Mesenchymal stem cell (in vitro differentiated cells and primary cell): Measurements from ENCODE around the gene SHTN1.

Experiments used
- DNase-seq: peaks from one replicate; pipeline ENCODE4 v3.0.0-alpha.2; 2013
- H2AFZ ChIP-seq: one replicate; pipeline ENCODE4 v1.6.1; 2013; ENCODE audit warnings: low read depth, mild to moderate bottlenecking, control low read depth, inconsistent platforms, low read length, moderate library complexity
- H2AK5ac ChIP-seq: 2 replicates; pipeline ENCODE4 v1.6.1; 2013; ENCODE audit warnings: low read length, moderate library complexity, mild to moderate bottlenecking, inconsistent platforms; ENCODE audit not compliant: severe bottlenecking
- H2BK120ac ChIP-seq: one replicate; pipeline ENCODE4 v1.6.1; 2013; ENCODE audit warnings: low read depth, mild to moderate bottlenecking, inconsistent platforms, low read length, moderate library complexity
- H2BK12ac ChIP-seq, 2 experiments: one replicate each; pipeline ENCODE4 v1.6.1; 2013; ENCODE audit warnings: inconsistent platforms in 2 of 2, low read length in 2 of 2, mild to moderate bottlenecking in 2 of 2, moderate library complexity in 2 of 2, control low read depth in 1 of 2
- H2BK15ac ChIP-seq: one replicate; pipeline ENCODE4 v1.6.1; 2013; ENCODE audit warnings: mild to moderate bottlenecking, low read depth, inconsistent platforms; ENCODE audit not compliant: poor library complexity, severe bottlenecking
- H2BK5ac ChIP-seq: 2 replicates; pipeline ENCODE4 v1.6.1; 2013; ENCODE audit warnings: low read depth, mild to moderate bottlenecking, low read length, control low read depth, inconsistent platforms; ENCODE audit not compliant: poor library complexity, severe bottlenecking
- H3K14ac ChIP-seq, 2 experiments: one replicate each; pipeline ENCODE4 v1.6.1; 2013; ENCODE audit warnings: inconsistent platforms in 2 of 2, low read length in 2 of 2, control low read depth in 1 of 2, mild to moderate bottlenecking in 1 of 2, moderate library complexity in 1 of 2
- H3K18ac ChIP-seq, 2 experiments: one replicate each; pipeline ENCODE4 v1.6.1; 2013; ENCODE audit warnings: inconsistent platforms in 2 of 2, low read length in 2 of 2, control low read depth in 1 of 2, low read depth in 1 of 2, mild to moderate bottlenecking in 1 of 2
- H3K23ac ChIP-seq, 2 experiments: one replicate each; pipeline ENCODE4 v1.6.1; 2013; ENCODE audit warnings: inconsistent platforms in 2 of 2, low read length in 2 of 2, mild to moderate bottlenecking in 2 of 2, moderate library complexity in 2 of 2, control low read depth in 1 of 2
- H3K27ac ChIP-seq: 2 replicates; pipeline ENCODE4 v1.5.1; 2013; ENCODE audit warnings: mild to moderate bottlenecking, moderate library complexity, low read length, control low read depth, inconsistent platforms; ENCODE audit not compliant: poor library complexity, severe bottlenecking
- H3K27me3 ChIP-seq, 2 experiments: 2 replicates each; pipeline versions ENCODE4 v1.6.1 to v1.7.0; 2013; ENCODE audit warnings: low read length in 2 of 2, mild to moderate bottlenecking in 2 of 2, moderate library complexity in 2 of 2, control low read depth in 1 of 2, inconsistent platforms in 1 of 2; ENCODE audit not compliant: control insufficient read depth in 1 of 2, insufficient read depth in 1 of 2
- H3K36me3 ChIP-seq, 2 experiments: 2 replicates each; pipeline versions ENCODE4 v1.6.1 to v1.7.0; 2013; ENCODE audit warnings: low read length in 2 of 2, control low read depth in 1 of 2, inconsistent platforms in 1 of 2, low read depth in 1 of 2, mild to moderate bottlenecking in 1 of 2; ENCODE audit not compliant: insufficient read depth in 2 of 2, control insufficient read depth in 1 of 2
- H3K4ac ChIP-seq, 2 experiments: one replicate each; pipeline ENCODE4 v1.6.1; 2013; ENCODE audit warnings: inconsistent platforms in 2 of 2, low read length in 2 of 2, mild to moderate bottlenecking in 2 of 2, moderate library complexity in 2 of 2, control low read depth in 1 of 2, low read depth in 1 of 2
- H3K4me1 ChIP-seq: 2 replicates; pipeline ENCODE4 v1.6.1; 2013; ENCODE audit warnings: low read depth, low read length, control low read depth; ENCODE audit not compliant: control insufficient read depth, insufficient read depth
- H3K4me2 ChIP-seq: 2 replicates; pipeline ENCODE4 v1.6.1; 2013; ENCODE audit warnings: low read length, mild to moderate bottlenecking, inconsistent platforms; ENCODE audit not compliant: poor library complexity, severe bottlenecking
- H3K4me3 ChIP-seq, 2 experiments: 2 replicates each; pipeline versions ENCODE4 v1.5.1 to v1.7.0; 2013; ENCODE audit warnings: low read length in 2 of 2, mild to moderate bottlenecking in 2 of 2, control low read depth in 1 of 2, low read depth in 1 of 2; ENCODE audit not compliant: insufficient read depth in 1 of 2
- H3K79me1 ChIP-seq: replicated peaks from 2 replicates; pipeline ENCODE4 v1.6.1; 2013; ENCODE audit warnings: mild to moderate bottlenecking, control low read depth, low read length, inconsistent platforms; ENCODE audit not compliant: poor library complexity, severe bottlenecking
- H3K9ac ChIP-seq: 2 replicates; pipeline ENCODE4 v1.7.0; 2013; ENCODE audit warnings: mild to moderate bottlenecking, low read length, moderate library complexity
- H3K9me3 ChIP-seq: 2 replicates; pipeline ENCODE4 v1.7.0; 2013; ENCODE audit warnings: mild to moderate bottlenecking, low read length; ENCODE audit not compliant: control insufficient read depth
- H4K8ac ChIP-seq: one replicate; pipeline ENCODE4 v1.6.1; 2013; ENCODE audit warnings: inconsistent platforms, mild to moderate bottlenecking, low read length, moderate library complexity
- H4K91ac ChIP-seq: one replicate; pipeline ENCODE4 v1.6.1; 2013; ENCODE audit warnings: mild to moderate bottlenecking, low read length, inconsistent platforms
- WGBS: methylation state at CpG from one replicate; pipeline ENCODE4 v1.1.7; 2013; ENCODE audit warnings: mixed read lengths; 5-methylcytosine and 5-hydroxymethylcytosine counted together

Gene SHTN1

DNA sequence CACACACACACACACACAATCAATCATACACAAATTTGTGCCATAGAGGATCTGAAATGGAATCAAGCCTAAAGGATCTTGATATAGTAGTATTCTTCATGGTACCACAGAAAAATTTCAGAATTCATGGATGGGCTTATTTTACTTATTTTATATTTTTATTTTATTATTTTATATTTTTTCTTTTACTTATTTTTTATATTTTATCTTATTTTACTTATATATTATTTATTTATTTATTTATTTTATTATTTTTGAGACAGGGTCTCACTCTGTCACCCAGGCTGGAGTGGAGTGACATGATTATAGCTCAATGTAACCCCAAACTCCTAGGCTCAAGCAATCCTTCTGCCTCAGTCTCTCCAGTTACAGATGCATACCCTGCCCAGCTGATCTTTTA lies 16.7 kb downstream of the SHTN1 start:
- no peak overlapping the region for H4K91ac ChIP-seq
- H3K4me3 ChIP-seq = no peak overlapping the region
- H2AK5ac ChIP-seq = no peak overlapping the region
- H3K18ac ChIP-seq = no peak overlapping the region
- H3K23ac ChIP-seq = no peak overlapping the region
- H3K27me3 ChIP-seq = no peaks in the 10 kb centered on the region
- H3K4me1 ChIP-seq = no peaks in the 10 kb centered on the region
- H2BK12ac ChIP-seq = no peak overlapping the region
- DNase-seq = no peak
- no peak overlapping the region for H2BK5ac ChIP-seq
- H3K36me3 ChIP-seq = no peaks in the 10 kb centered on the region
- H4K8ac ChIP-seq = no peak overlapping the region
- no peak overlapping the region for H2BK120ac ChIP-seq
- no peak overlapping the region for H3K27ac ChIP-seq
- H2BK15ac ChIP-seq = no peak overlapping the region
- H2AFZ ChIP-seq = no peak overlapping the region
- no peak overlapping the region for H3K4ac ChIP-seq
- H3K14ac ChIP-seq = no peak overlapping the region
- no peak overlapping the region for H3K4me2 ChIP-seq
- no peak overlapping the region for H3K9ac ChIP-seq
- peaks cover 15% of the 10 kb centered on the region for H3K79me1 ChIP-seq
- no peaks in the 10 kb centered on the region for H3K9me3 ChIP-seq

DNA sequence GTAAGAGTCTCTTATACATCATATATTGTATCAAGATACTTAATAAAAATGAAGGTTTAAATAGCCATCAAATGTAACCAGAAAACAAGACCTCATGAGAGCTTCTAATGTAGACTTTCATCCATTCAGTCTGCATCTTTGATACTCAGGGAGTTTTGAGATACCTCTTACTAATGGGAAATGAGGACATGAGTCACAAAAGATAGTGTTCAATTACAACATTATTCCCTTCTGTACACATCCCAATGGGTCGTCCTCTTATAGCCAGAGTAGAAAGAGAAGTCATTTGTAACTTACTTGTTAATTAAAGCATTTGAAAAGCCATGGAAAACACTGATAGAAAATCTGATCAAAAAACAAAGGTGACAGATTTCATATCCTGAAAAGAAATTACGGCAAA lies 19.4 kb downstream of the SHTN1 start:
- Histone ChIP-seq H2BK5ac (no peak overlapping the region), H2BK120ac (no peak overlapping the region), H2AK5ac (no peak overlapping the region), H3K27me3 (no peaks in the 10 kb centered on the region), H3K18ac (no peak overlapping the region), H3K79me1 (peaks cover 18% of the 10 kb centered on the region), H3K27ac (no peak overlapping the region), H3K4me2 (no peak overlapping the region), H3K9me3 (no peaks in the 10 kb centered on the region), H2BK12ac (no peak overlapping the region), H2AFZ (no peak overlapping the region), H3K36me3 (no peaks in the 10 kb centered on the region), H3K23ac (no peak overlapping the region), H3K4me3 (no peak overlapping the region), H2BK15ac (no peak overlapping the region), H3K4ac (no peak overlapping the region), H4K8ac (no peak overlapping the region), H4K91ac (no peak overlapping the region), H3K14ac (no peak overlapping the region), H3K4me1 (no peaks in the 10 kb centered on the region), H3K9ac (no peak overlapping the region)
- peak; percentile 23 for DNase-seq
- WGBS = no CpG with 5 or more reads among the region's 2 CpGs

DNA sequence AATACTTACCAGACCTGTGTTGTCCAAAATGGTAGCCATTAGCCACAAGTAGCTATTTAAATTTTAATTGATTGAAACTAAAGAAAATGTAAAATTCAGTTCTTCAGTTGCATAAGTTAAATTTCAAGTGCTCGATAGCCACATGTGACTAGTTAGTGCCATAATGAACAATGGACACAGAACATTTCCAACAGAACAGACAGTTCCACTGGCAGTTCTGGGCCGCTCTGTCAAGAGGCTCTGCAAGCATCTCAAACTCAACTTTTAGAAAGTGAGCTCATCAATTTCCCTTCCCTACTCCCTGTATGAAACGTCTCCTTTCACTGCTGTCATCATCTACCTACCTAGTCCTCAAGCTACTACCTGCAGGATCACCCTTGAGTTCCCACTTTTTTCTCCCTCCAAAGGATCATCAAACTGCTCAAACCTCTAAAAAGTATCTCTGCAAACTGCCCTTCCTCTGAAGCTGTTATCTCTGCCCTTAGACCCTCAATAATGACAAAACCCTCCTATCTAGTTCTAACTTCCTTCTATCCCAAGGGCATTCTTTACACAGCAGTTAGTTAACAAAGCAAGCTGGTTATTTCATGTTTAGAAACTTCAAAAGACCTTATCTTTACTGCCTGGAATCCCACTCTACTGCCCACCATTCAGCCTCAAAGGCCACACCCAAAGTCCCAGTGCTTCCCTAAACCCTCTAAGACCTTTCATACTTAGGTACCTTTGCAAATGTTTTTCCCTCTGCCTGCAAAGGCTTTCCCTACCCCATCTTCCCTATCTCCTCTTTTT lies 20.6 kb downstream of the SHTN1 start:
- H4K91ac ChIP-seq = no peak overlapping the region
- no peaks in the 10 kb centered on the region for H3K36me3 ChIP-seq
- H2BK120ac ChIP-seq = no peak overlapping the region
- H2BK15ac ChIP-seq = no peak overlapping the region
- 84% methylated on average over 3 of the region's 3 CpGs for WGBS
- no peak overlapping the region for H2AFZ ChIP-seq
- H3K9ac ChIP-seq = no peak overlapping the region
- H3K4me2 ChIP-seq = no peak overlapping the region
- no peak overlapping the region for H3K23ac ChIP-seq
- no peak overlapping the region for H3K18ac ChIP-seq
- DNase-seq = no peak
- H3K27me3 ChIP-seq = no peaks in the 10 kb centered on the region
- no peak overlapping the region for H3K27ac ChIP-seq
- no peaks in the 10 kb centered on the region for H3K9me3 ChIP-seq
- no peak overlapping the region for H2BK5ac ChIP-seq
- no peaks in the 10 kb centered on the region for H3K4me1 ChIP-seq
- H2AK5ac ChIP-seq = no peak overlapping the region
- no peak overlapping the region for H4K8ac ChIP-seq
- H3K4ac ChIP-seq = no peak overlapping the region
- H3K79me1 ChIP-seq = peaks cover 19% of the 10 kb centered on the region
- no peak overlapping the region for H2BK12ac ChIP-seq
- no peak overlapping the region for H3K4me3 ChIP-seq
- H3K14ac ChIP-seq = no peak overlapping the region

DNA sequence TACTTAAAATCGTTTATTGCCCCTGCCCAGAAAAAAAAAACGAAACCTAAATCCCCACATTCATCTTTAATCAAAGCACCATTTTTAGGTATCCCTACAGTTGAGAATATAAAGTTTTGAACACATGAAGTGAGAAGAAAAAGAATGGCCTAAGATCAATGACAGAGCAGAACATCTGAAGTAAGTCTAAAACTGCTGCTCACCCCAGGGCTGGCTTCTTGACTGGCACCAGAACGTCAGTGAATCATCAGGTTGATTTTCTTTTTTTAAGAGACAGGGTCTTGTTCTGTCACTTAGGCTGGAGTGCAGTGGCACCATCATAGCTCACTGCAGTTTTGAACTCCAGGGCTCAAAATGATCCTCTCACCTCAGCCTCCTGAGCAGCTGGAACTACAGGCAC lies 24.9 kb downstream of the SHTN1 start:
- no peaks in the 10 kb centered on the region for H3K9me3 ChIP-seq
- no peak overlapping the region for H3K27ac ChIP-seq
- H3K9ac ChIP-seq = no peak overlapping the region
- H3K4me3 ChIP-seq = no peak overlapping the region
- H3K4me2 ChIP-seq = no peak overlapping the region
- H4K8ac ChIP-seq = no peak overlapping the region
- no peak overlapping the region for H2AK5ac ChIP-seq
- no peak overlapping the region for H3K23ac ChIP-seq
- H2BK12ac ChIP-seq = no peak overlapping the region
- no peaks in the 10 kb centered on the region for H3K27me3 ChIP-seq
- H3K18ac ChIP-seq = no peak overlapping the region
- DNase-seq = no peak
- peaks cover 24% of the 10 kb centered on the region for H3K79me1 ChIP-seq
- H3K4ac ChIP-seq = no peak overlapping the region
- H3K14ac ChIP-seq = no peak overlapping the region
- WGBS = 70% methylated on average over 1 of the region's 3 CpGs
- H2BK5ac ChIP-seq = no peak overlapping the region
- H3K4me1 ChIP-seq = no peaks in the 10 kb centered on the region
- H2BK15ac ChIP-seq = no peak overlapping the region
- H4K91ac ChIP-seq = no peak overlapping the region
- H2AFZ ChIP-seq = no peak overlapping the region
- peaks cover 0 to 6% of the 10 kb centered on the region in 2 experiments for H3K36me3 ChIP-seq
- no peak overlapping the region for H2BK120ac ChIP-seq
